Measurements from ENCODE around the gene NHSL2. TPM values are rescaled to one million over a fixed set of nuclear protein-coding genes. Genes with fewer than 3 reads are reported as not detected.

Gene NHSL2
- total RNA-seq, 1 donor from 2014 or later = 58.1 TPM

DNA sequence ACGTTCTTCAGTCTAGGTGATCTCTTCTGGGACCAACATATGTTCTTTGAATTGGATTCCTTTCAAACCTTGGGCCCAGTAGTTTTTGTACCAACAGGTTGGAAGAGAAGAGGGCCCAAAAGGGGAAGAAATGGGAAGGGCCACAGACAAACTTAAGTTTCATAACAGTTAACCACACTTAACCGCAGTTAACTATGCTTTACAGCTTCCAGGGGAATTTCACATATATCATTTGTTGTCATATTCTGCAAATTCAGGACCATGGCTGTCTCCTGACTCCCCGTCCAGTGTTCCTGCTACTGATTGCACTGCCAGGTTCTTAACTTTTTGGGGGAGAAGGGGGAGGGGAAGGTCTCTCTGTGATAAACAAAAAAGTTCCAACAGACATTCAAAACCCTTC is 186.5 kb downstream of the NHSL2 start:
- no peaks in the 10 kb centered on the region for H3K4me1 ChIP-seq
- no peaks in the 10 kb centered on the region for H3K27me3 ChIP-seq
- no peaks in the 10 kb centered on the region for H3K36me3 ChIP-seq
- H3K9me3 ChIP-seq = no peaks in the 10 kb centered on the region
- intact Hi-C loops (cut with DNase I) = no loop called here
- H3K4me3 ChIP-seq = no peak overlapping the region
- H3K27ac ChIP-seq = no peak overlapping the region
- TF ChIP-seq, protein P1, sequence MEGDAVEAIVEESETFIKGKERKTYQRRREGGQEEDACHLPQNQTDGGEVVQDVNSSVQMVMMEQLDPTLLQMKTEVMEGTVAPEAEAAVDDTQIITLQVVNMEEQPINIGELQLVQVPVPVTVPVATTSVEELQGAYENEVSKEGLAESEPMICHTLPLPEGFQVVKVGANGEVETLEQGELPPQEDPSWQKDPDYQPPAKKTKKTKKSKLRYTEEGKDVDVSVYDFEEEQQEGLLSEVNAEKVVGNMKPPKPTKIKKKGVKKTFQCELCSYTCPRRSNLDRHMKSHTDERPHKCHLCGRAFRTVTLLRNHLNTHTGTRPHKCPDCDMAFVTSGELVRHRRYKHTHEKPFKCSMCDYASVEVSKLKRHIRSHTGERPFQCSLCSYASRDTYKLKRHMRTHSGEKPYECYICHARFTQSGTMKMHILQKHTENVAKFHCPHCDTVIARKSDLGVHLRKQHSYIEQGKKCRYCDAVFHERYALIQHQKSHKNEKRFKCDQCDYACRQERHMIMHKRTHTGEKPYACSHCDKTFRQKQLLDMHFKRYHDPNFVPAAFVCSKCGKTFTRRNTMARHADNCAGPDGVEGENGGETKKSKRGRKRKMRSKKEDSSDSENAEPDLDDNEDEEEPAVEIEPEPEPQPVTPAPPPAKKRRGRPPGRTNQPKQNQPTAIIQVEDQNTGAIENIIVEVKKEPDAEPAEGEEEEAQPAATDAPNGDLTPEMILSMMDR (IDR thresholded peaks at IDR 0.05) = no peak
- no peak for DNase-seq (ENCODE audit: low spot score in 2 of 2)

DNA sequence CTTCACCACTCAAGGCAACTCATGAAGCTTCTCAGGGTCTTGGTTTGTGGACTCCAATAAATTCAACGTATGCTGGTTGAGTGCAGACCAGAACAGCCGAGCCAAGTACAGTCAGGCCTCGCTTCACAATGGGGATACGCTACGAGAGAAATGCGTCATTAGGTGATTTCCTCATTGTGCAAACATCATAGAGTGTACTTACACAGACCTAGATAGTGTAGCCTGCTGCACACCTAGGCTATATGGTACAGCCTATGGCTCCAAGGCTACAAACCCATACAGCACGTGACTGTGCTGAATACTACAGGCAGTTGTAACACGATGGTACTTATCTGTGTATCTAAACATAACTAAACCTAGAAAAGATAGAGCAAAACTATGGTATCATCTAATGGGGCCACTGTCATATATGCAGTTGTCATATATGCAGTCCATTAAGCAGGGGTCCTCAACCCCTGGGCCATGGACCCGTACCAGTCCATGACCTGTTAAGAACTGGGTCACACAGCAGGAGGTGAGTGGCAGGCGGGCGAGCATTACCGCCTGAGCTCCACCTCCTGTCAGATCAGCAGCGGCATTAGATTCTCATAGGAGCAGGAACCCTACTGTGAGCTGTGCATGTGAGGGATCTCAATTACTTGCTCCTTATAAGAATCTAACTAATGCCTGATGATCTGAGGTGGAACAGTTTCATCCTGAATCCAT is 189.6 kb downstream of the NHSL2 start:
- no peaks in the 10 kb centered on the region for H3K27me3 ChIP-seq
- H3K4me1 ChIP-seq = no peaks in the 10 kb centered on the region
- TF ChIP-seq, protein P1 (IDR thresholded peaks at IDR 0.05) = no peak

DNA sequence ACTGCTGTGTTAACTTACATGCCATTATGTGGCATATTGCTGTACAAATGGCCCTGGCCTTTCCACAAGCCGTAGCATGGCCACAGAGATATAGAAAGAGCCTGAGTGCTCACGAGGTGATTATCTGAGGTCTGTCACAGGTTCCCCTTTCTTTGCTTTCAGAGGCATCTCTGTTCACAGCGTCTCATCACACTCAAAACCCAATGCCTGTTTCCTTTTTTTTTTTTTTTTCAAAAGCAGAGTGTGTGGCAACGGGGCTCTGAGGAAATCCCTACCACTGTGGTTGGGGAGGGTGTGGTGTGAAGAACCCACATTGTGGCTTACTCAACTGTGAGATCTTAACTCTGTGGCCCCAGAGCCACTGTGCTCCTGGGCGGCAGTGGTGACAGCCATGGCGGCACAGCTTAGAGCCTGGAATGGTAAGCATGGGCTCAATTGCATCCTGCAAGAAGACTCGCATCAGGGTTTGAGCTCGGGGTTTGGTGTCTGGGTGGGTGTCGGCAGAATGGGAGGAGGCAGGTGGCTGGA is 190.2 kb downstream of the NHSL2 start:
- Histone ChIP-seq H3K4me1 (no peaks in the 10 kb centered on the region), H3K4me3 (no peak overlapping the region), H3K36me3 (no peaks in the 10 kb centered on the region), H3K27ac (no peak overlapping the region), H3K27me3 (no peaks in the 10 kb centered on the region), H3K9me3 (no peaks in the 10 kb centered on the region)
- TF ChIP-seq, protein P1 (IDR thresholded peaks at IDR 0.05) = no peak
- intact Hi-C loops (cut with DNase I) = no loop called here
- DNase-seq (ENCODE audit: low spot score in 2 of 2) = no peak

More for the DNA sequence above, 189.6 kb downstream of the NHSL2 start:
- intact Hi-C loops (cut with DNase I) = no loop called here
- no peak for DNase-seq (ENCODE audit: low spot score in 2 of 2)
- Histone ChIP-seq H3K4me3 (no peak overlapping the region), H3K27ac (no peak overlapping the region), H3K9me3 (no peaks in the 10 kb centered on the region), H3K36me3 (no peaks in the 10 kb centered on the region)

DNA sequence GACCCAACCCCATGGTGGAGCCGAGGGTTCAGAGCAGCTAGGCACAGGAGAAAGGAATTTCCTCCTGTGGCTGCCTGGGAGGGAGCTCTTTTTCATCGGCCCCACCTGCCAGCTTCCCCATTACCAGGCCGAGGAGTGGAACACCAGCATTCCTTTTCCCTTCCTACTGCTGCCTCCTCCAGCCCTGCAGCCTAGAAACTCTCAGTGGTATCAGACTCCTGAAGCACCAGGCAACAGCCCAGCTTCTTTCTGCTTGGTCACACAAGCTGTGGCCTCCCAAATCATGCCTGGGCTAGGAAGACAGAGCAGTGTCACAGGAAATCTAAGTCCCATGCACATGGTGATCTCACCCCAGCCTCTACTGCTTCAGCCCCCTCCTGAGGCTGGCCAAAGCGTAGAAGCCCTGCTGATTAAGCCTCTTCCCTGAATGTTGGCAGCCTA is 191.0 kb downstream of the NHSL2 start:
- no peaks in the 10 kb centered on the region for H3K9me3 ChIP-seq
- H3K36me3 ChIP-seq = no peaks in the 10 kb centered on the region
- DNase-seq (ENCODE audit: low spot score in 2 of 2) = no peak
- H3K4me1 ChIP-seq = no peaks in the 10 kb centered on the region
- no peaks in the 10 kb centered on the region for H3K27me3 ChIP-seq
- TF ChIP-seq, protein P1 (IDR thresholded peaks at IDR 0.05) = no peak
- intact Hi-C loops (cut with DNase I) = no loop called here
- no peak overlapping the region for H3K27ac ChIP-seq
- no peak overlapping the region for H3K4me3 ChIP-seq

DNA sequence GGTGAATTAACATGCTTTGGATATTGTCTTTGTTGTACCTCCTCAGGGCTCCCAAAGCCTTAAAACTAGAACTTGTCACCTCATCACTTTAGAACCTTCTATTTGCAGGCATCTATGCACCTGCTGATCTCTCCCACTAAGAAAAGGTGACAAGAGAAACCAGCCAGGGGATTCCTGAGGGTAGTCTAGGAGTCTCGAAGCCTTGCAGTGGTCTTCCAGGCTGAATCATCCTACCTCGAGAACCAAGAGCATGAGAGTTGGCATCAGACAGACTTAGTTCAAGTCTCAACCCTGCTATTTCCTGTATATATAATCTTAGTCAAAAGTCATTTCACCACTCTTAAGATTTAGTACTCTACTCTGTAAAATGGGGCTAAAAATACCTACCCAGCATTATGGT is 191.5 kb downstream of the NHSL2 start:
- no peaks in the 10 kb centered on the region for H3K27me3 ChIP-seq
- no peaks in the 10 kb centered on the region for H3K36me3 ChIP-seq
- no peaks in the 10 kb centered on the region for H3K9me3 ChIP-seq
- H3K4me1 ChIP-seq = no peaks in the 10 kb centered on the region
- no peak for DNase-seq (ENCODE audit: low spot score in 2 of 2)
- H3K27ac ChIP-seq = no peak overlapping the region
- intact Hi-C loops (cut with DNase I) = no loop called here
- TF ChIP-seq, protein P1 (IDR thresholded peaks at IDR 0.05) = no peak
- no peak overlapping the region for H3K4me3 ChIP-seq
